ENCODE measurements around the gene RAP1GAP.

GRCh38 chr1:21689661-21690372 lies 20.7 kb upstream of the RAP1GAP start:
- TF ChIP-seq CTCF (IDR thresholded peaks at IDR 0.05) (no peak), POLR2A (IDR thresholded peaks at IDR 0.05) (no peak)
